Measurements from ENCODE around the gene DDIAS. TPM values are rescaled to one million over a fixed set of nuclear protein-coding genes. Genes with fewer than 3 reads are reported as not detected.
A peak's percentile ranks its signal among the peaks of the same experiment; 100 is the strongest.

DDIAS gene
- total and polyA plus RNA-seq, 7 donors: 0.21 to 6.6 (median 1.4) TPM

DNA sequence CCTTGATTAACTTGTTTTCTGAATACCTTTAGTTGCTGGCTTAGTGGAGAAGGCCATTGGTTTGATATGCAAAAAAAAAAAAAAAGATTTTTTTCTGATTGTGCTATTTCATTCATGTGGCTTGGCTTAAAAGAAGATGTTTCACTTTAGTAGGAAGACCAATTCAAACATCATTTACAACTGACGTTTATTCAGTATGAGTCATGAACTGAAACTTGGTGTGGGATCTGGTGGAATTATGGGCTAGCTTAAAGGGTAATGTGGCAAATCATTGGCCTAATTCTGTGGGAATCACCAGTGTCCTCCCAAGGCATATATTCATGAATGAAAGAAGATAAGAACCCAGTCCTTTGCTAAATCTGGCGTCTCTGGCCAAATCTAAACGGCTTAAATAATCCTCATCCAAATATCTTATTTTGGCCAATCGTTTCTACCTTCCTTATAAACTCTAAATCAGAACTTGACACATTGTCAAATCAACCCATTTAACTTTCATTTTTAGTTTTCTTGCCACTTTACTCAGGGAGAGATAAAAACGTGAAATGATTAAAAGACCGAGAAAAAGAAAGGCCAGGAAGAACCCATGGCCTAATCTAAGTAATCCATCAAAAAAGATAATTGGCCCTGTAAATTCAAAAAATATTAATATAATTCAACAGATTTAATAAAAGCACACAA, 77.0 kb downstream of the DDIAS start:
- no peak for TF ChIP-seq CTCF (IDR thresholded peaks at IDR 0.05)
- H3K27me3 ChIP-seq (ENCODE audit: insufficient read depth in 3 of 3, low read length in 2 of 3): no peaks in the 10 kb centered on the region
- 78 to 90% (median 83%) methylated on average over 6 of the region's 6 CpGs for WGBS, 3 donors
- H3K4me3 ChIP-seq: no peak overlapping the region
- DNase-seq: no peak
- peaks cover 8 to 31% of the 10 kb centered on the region in 2 donors for H3K36me3 ChIP-seq (ENCODE audit: insufficient read depth in 1 of 2, low read depth in 1 of 2)
- peaks cover 7% of the 10 kb centered on the region for H3K4me1 ChIP-seq
- peak in 1 of 4 donors; percentile 23 for ATAC-seq
- intact Hi-C loops (cut with DNase I): no loop called here
- H3K27ac ChIP-seq: no peak overlapping the region
- H3K9me3 ChIP-seq: no peaks in the 10 kb centered on the region

DNA sequence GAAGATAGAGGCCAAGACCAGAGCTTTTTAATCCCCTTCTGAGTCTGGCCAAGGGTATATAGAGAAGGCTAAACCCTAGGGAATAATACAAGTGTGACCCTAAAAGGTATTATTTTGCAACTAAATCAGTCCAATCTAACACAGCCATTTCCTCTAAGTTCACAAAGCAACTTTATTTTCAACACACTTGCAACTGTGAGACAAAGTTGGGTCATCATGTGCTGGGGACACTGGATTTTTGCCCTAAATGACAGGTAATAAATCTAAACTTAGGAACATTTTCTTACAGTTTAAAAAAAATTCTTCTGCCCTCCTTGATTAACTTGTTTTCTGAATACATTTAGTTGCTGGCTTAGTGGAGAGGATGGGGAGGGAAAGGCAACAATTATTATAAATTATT, 78.3 kb downstream of the DDIAS start:
- Histone ChIP-seq H3K36me3 (ENCODE audit: insufficient read depth in 1 of 2, low read depth in 1 of 2) (peaks cover 8 to 43% of the 10 kb centered on the region in 2 donors), H3K4me3 (no peak overlapping the region), H3K9me3 (no peaks in the 10 kb centered on the region), H3K27ac (no peak overlapping the region), H3K27me3 (ENCODE audit: insufficient read depth in 3 of 3, low read length in 2 of 3) (no peaks in the 10 kb centered on the region), H3K4me1 (peaks cover 7% of the 10 kb centered on the region)
- DNase-seq (no peak), ATAC-seq (peak in 1 of 4 donors; percentile 50)
- intact Hi-C loops (cut with DNase I): no loop called here
- TF ChIP-seq CTCF (IDR thresholded peaks at IDR 0.05): no peak

GRCh38 chr11:82980292-82980691, 78.8 kb downstream of the DDIAS start:
- Histone ChIP-seq H3K4me3 (no peak overlapping the region), H3K27me3 (ENCODE audit: insufficient read depth in 3 of 3, low read length in 2 of 3) (no peaks in the 10 kb centered on the region), H3K36me3 (ENCODE audit: insufficient read depth in 1 of 2, low read depth in 1 of 2) (peaks cover 8 to 48% of the 10 kb centered on the region in 2 donors), H3K4me1 (peaks cover 7% of the 10 kb centered on the region), H3K27ac (no peak overlapping the region), H3K9me3 (no peaks in the 10 kb centered on the region)
- TF ChIP-seq CTCF (IDR thresholded peaks at IDR 0.05): no peak
- no peak for DNase-seq
- intact Hi-C loops (cut with DNase I): no loop called here
- peak in 2 of 4 donors; percentile 46 to 56 for ATAC-seq

GRCh38 chr11:82980947-82981346, 79.4 kb downstream of the DDIAS start:
- peaks cover 8 to 55% of the 10 kb centered on the region in 2 donors for H3K36me3 ChIP-seq (ENCODE audit: insufficient read depth in 1 of 2, low read depth in 1 of 2)
- no peak for ATAC-seq

More at GRCh38 chr11:82980947-82981346, 79.4 kb downstream of the DDIAS start:
- WGBS, 3 donors: 88 to 93% (median 91%) methylated on average over 4 of the region's 4 CpGs
- intact Hi-C loops (cut with DNase I): no loop called here
- TF ChIP-seq CTCF (IDR thresholded peaks at IDR 0.05): no peak
- no peak for DNase-seq
- Histone ChIP-seq H3K27me3 (ENCODE audit: insufficient read depth in 3 of 3, low read length in 2 of 3) (no peaks in the 10 kb centered on the region), H3K27ac (no peak overlapping the region), H3K9me3 (no peaks in the 10 kb centered on the region), H3K4me3 (no peak overlapping the region), H3K4me1 (peaks cover 7% of the 10 kb centered on the region)

Data from psoas muscle (tissue), 8 donors.